Gastrocnemius medialis (tissue), 4 donors: Measurements from ENCODE around the gene DNAJB11.

ENCODE experiments used
- CTCF ChIP-seq, 5 experiments: fragments of 450-650 bp in 3 of 5; fragments of 200-600 bp in 2 of 5; sonication (generic) in 2 of 5; IDR thresholded peaks in 4 of 5; conservative IDR thresholded peaks in 1 of 5; 1 replicate in 4 of 5; 2 replicates in 1 of 5; pipeline ENCODE4 v1.5.1; 2016 to 2019; ENCODE audit warnings: antibody characterized with exemption in 5 of 5, mild to moderate bottlenecking in 3 of 5, moderate library complexity in 3 of 5
- POLR2A ChIP-seq, 2 donors: fragments of 450-650 bp; IDR thresholded peaks; one replicate each; pipeline ENCODE4 v1.6.1; 2017; ENCODE audit warnings: antibody characterized with exemption in 2 of 2, mild to moderate bottlenecking in 2 of 2, moderate library complexity in 2 of 2

GRCh38 chr3:186534113-186534669 lies 36.3 kb upstream of the DNAJB11 start:
- TF ChIP-seq CTCF (IDR thresholded peaks at IDR 0.05 in 4 of 5, conservative IDR thresholded peaks at IDR 0.05 in 1 of 5) = no peak
- no peak for TF ChIP-seq POLR2A (IDR thresholded peaks at IDR 0.05)
